Amniotic epithelial cell (primary cell): ENCODE results near the gene DNAL4.
A peak's percentile ranks its signal among the peaks of the same experiment; 100 is the strongest.

Experiments
- DNase-seq: peaks from one replicate; pipeline ENCODE4 v3.0.0-alpha.2; 2010; ENCODE audit warnings: low read depth

DNAL4 gene

DNA sequence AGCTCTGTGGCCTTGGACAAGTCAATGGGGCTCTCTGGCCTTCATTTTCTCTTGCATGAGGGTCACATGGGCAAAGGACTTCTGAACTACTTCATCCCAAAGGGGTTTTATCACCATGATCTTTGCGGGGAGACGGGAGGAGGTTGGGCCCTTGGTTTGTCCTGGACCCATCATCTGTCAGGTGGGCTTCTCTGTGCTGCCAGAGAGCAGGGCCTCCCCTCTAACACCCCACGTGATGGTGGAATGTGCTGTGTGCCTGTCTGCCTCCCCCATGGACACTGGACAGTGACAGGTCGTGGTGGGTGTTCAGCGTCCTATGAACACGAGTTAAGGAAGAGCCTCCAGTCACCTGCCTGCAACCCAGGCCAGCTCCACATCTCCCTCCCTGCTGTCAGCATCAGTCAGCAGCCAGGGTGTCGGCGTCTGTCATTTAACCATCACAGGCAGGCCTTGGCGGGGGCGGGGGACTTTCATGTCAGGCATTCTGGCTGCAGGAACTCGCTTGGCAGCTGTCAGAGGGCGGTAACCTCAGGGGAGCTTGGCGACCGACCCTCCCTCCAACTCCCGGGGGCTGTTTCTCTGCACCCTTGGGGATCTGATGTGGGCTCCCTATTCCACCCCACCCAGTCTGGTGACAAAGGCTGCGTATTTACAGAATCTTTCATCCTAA lies 35.5 kb downstream of the DNAL4 start:
- DNase-seq = no peak

DNA sequence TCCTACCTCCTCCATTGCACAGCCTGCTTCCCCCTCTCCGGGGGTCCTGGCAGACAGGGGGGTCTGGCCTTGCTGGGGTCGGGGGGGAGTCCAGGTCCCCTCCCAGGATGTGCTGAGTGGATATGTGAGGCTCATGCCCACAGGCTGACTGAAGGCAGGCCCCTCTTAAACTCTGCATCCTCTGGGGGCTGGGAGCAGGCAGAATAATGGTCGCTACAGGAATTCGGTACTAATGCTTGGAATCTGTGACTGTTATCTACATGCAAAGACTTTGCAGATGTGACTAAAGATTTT lies 36.5 kb downstream of the DNAL4 start:
- no peak for DNase-seq

DNA sequence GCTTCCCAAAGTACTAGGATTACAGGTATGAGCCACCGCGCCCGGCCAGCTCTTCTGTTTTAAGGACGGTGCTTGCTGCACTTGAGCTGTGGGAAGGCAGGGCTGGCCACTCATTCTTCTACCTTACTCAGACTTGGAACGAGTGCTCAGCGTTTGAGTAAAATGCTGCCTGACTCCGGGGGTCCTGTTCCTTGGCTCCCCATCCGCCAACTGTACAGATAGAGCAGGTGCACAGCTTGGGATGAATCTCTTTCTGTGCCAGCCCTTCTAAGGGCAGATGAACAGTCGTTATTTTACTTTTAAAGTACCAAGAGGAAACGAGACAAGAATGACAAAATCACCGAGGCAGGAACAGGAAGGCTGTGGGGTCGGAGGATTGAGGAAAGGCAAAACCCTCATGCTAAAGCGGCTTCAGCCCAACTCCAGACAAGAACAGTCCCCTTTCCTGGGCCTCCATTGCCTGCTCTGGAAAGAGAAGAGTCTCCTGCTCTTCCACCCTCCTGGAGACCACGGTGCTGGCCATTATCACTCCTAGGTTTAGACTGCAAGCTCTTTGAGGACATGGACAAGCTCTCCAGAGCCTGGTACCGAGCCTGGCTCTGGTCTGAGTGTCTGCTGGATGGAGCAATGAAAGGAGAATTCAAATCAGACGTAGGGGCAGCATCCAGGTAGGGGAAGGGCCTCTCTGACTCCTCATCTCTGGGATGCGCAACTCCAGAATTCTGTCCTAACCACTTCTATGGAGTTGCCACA lies 37.1 kb downstream of the DNAL4 start:
- DNase-seq = no peak

DNA sequence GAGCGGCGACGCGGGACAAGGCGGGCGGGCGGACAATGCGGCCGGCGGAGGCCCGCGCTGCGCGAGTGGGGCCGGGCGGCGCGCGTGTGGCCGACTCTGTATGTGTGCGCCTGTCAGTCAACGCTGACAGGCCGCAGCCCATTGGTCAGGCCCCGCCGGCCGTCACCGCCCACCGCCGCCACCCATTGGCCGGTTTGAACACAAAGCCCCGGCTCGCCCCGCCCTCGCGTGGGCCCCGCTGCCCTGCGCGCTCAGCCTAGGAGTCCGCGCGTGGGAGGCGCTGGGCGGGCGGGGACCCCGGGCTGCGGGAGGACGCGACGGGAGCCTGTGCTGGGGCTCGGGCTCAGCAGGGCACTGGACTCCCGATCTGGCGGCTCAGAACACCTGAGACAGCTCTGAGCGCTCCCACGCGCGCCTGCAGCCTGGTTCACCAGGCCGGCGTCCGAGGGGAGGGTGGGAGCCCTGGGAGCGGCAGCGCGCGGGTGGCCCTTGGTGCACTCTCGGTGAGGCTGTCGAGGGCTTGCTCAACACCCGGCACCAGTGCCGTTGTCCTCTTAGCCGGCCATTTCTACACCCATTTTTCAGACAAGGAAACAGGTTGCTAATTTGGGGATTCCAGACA lies 37.9 kb downstream of the DNAL4 start, which contains the start of gene SUN2:
TSS of gene SUN2 (minus strand) at position 88 of the 622 bp plus-strand sequence. CDS start 3,370 bp downstream, outside the sequence.
- DNase-seq = peak; percentile 80

DNA sequence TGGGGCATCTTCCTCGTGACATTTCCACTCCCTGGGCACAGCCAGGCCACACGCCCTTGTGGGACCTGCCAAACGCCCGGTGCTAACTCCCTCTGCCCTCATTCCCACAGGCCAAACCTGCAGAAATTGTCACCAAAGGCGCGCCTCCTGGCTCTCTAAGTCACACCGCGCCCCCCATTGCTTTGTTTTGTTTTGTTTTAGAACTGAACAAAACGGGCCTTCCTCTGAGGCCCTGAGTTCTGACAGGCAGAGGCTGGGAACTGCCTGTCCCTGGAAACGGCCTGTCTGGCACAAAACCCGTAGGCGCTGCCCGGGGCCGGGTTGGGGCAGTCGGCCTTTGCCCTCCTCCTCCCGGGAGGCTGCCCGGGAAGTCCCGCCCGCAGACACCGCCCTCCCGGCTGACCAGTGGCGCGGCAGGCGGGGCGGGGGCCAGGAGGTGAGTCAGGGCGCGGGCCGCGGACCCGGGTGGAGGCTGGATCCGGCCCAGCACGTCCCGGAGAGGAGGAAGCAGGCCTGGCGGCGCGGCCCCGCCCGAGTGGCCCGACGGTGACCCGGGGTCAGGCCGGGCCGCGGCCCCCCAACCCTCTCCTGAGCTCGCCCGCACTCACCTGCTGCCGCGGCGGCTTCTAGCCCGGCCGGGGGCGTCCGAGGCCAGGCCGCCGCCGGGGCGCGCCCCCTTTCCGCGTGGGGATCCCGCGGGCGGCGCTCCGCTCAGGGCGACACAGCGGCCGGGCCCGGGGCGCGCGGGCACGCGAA lies 38.6 kb downstream of the DNAL4 start:
- peak; percentile 77 for DNase-seq

DNA sequence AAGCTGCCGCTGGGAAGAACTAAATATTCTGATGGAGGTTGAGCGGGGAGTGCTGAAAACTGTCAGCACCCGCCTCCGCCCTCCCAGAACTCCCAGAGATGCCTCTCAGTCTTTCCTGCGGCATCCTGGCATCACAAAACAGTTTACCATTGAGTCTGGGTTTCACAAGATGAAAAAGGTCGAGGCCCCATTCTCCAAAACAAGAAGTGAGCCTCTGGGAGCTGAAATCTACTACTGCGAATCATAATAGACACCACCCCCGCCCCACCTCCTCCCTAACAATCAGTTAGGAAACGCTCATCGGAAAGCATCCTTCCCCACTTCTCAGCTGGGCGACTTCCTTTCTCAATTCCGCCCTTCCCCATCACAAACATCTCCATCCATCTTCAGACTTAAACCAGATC lies 39.2 kb downstream of the DNAL4 start:
- DNase-seq = peak; percentile 58

DNA sequence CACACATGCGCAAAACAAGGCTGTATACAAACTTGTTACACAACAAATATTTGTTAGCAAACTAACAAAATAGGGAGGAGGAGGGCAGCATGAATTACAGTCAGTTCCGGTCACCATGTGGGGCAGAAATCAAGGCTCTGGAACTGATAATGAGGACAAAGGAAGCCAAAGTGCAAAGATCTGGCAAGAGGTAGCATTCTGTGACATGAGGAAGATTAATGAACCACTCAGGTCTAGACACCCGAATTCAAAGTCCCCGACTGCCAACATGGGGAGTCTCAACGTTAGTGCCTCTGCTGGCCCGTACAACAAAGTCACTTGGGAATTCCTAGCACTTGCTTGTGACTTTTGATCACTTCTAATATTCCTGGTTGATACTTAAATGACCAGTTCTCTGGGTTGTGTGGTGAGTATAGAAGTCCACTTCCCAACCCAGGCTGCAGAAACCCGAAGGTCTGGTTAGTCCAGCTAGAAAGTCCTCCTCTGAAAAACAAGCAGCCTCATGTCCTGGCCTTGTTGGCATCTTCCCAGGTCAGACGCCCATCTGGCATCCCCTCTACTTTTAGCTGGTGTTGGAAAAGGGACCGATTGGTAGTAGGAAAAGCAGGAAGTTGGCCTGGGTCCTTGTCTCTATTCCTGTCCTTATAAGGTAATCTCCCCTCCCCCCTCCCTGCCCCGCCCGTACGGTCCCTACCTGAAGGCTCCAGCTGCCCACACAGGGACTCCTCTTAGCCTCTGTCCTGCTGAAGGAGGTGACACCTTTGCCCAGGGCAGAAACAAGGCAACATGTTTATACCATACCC lies 39.8 kb downstream of the DNAL4 start:
- DNase-seq = peak; percentile 35

DNA sequence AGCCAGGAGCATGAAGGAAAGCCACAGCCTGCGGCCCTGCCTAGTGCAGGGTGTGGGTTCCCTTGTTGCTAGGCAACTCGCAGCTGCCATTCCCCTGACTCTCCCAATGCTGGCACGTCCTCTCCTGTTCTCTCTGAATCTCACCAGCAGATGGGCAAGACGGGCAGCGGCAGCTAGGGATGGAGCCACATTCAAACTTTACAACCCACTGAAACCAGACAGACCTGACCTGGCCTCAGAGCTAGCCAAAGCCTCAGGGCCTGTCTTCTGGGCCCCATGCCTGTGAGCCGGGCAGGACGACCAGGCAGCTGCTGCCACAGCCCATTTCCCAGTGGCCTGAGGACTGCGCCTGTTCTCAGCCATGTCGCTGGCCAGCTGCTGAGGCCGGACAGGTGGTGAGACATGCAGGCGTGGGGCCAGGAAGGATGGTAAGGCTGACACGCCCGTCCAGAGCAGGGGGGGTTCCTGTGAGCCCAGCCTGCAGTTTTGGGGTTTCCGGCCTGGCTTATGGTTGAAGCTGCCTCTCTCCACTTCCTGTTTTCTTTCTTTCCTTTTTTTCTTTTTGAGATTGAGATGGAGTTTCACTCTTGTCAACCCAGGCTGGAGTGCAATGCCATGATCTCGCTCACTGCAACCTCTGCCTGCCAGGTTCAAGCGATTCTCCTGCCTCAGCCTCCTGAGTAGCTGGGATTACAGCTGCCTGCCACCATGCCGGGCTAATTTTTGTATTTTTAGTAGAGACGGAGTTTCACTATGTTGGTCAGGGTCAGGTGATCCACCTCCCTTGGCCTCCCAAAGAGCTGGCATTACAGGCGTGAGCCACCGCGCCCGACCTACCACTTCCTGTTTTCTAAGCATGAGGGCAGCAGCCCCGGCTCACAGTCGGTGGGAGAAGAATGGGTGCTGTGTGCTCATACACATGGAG lies 42.3 kb downstream of the DNAL4 start:
- no peak for DNase-seq

DNA sequence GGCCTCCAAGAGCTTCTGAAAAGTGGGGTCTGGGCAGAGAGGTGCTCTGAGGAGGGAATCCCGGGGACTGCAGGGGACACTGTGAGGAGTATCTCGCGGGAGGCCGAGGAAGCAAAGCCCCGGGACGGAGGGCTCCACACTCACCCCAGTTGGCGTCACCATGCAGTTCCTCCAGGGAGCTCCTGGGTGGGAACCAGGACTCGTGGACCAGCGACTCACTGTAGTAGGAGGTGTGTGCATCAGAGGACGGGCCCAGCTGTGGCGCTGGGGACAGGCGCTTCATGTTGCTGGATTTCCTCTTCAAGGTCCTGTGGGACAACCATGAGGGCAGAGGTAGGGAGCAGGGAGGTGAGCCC lies 42.9 kb downstream of the DNAL4 start:
- DNase-seq = no peak

DNA sequence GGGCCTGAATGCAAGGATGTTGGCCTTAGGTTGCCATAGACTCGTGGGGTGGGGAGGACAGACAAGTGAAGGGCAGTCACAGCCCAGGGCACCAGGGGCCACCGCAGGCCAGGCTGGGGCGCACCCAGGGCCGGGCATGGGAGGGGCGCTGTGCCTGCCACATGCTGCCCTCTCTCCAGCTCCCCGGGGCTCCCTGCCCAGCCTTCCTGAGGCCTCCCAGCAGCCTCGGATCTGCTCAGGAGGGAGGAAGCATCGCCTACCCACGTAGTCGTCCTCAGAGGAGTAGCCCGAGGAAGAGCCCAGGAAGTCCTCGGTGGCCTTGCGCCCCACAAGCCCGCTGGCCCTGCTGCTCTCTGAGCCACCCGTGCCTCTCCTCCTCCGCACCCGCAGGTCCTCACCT lies 43.3 kb downstream of the DNAL4 start:
- DNase-seq = no peak

DNA sequence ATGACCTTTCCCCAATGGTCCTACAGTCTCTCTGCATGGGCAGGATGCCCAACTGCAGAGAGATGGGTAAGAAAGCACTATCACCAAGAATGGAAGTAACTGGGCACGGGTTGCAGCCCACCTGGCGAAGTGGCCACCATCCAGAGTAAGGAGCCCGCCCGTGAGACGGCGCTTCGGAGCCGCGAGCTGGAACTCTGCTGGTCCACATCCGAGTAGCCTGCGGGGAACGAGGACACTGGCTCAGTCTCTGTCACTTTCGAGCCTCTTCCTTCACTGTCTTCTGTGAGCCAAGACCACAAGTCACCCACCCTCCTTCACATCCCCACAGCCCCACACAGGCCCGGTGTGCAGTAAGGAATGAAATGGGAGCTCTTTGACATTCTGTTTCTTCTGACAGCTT lies 43.8 kb downstream of the DNAL4 start:
- DNase-seq = no peak

DNA sequence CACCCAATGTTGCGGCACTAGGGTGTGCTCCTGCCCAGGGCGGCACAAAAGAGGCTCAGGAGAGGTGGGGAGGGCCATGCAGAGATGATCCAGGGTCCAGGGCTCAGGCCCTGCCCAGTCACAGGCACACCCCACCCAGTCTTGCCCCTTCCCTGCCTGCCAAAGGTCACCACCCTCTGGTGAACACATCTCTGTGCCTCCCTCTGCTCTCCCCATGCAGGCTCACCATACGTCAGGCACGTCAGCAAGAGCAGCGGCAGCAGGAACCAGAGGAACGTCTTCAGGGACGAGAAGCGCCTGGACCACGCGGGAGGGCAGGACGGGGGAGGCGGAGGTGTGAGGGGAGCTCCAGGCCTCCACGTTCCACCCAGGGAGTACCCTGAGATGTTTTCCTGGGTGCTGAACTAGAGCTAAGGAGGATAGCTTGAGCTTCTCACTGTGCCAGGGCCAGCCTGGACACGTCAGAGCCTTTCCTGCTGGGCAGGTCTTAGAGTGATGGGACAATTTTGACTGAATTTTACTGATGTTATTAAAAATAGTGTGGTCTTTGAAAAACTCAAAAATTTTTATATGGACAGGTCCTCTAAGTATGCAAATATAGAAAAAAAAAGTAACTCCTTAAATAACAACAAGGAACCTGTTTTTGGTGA lies 45.3 kb downstream of the DNAL4 start:
- DNase-seq = no peak

DNA sequence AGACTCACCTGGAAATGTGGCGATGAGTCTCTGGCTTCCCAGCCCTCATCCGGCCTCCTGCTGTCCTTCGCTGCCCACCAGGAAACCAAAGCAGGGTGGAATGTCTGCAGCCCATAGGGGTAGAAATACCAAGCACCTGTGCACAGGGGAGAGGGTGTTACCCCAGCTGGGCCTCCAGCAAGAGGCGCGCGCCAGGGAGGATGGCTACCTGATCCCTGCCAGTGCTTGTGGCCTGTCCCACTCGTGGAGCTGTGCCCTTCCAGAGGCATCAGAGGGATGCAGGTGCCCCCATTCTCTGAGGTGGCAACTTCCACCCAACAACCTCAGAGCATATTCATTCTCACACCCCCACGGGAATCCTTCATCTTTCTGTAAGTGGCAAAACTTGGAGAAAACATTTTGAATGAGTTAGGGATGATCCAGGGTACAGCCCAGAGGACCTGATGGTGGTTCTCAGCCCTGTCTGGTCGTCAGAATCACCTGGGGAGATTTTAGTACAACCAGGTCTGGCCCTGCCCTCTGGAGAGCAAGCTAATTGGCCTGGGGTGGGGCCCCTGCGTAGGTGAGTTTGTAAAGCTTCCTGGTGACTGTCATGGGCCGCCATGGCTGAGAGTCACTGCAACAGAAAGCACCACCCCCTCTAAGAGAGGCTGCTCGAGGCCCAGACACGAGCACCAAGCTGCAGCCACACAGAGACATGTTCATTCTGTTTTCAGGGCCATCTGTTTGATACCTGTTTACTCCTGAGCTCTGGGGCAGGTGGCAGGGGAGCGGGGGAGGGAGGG lies 48.1 kb downstream of the DNAL4 start:
- DNase-seq = no peak

DNA sequence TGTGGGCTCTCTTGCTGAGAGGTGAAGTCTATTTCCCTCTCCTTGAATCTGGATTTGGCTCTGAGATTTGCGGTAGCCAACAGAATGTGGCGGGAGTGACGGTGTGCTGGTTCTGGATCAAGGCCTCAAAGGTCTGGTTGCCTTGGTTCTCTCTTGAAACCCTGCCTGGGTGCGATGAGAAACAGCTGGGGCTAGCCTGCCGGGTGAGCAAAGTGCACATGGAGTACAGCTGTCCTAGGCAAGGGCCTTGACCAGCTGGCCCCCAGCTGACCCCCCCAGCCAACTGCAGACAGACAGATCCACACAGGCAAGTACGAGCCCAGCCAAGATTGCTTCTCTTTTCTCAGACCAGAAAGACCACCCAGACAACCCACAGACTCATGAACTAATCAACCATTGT lies 49.0 kb downstream of the DNAL4 start:
- no peak for DNase-seq

DNA sequence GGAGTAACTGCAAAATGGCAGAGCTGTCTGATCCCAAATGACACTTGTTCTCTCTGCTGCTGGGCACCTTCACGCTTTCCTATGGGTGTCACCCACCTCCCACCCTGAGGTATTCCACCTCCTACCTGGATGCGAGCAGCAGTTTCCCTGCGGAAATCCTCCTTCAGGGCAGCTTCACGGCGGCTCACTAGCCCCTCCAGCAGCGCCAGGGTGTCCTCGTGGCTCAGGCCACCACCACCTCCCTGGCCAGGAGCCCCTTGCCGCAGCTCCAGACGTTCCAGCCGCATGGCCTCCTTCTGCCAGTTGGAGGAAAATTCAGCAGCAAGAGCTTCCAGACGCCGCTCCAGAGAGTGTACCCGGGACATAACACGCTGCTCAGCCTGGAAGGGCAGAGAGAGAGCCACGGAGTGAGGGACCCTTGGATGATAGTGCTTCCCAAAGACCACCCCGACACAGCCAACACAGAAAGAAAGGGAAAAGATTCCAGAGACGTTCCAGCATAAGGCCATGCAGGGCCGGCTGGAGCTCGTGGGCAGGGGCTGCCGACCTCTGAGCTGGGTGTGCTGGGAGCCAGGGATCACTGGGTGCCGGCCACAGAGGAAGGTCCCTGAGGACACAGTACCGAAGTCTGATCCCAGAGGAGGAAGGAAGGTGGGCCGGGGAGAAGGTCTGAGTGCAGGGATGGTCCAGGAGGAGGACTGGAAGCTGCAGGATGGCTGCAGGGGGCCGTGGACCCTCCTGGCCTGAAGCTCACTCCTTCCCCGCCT lies 51.6 kb downstream of the DNAL4 start:
- DNase-seq = no peak

DNA sequence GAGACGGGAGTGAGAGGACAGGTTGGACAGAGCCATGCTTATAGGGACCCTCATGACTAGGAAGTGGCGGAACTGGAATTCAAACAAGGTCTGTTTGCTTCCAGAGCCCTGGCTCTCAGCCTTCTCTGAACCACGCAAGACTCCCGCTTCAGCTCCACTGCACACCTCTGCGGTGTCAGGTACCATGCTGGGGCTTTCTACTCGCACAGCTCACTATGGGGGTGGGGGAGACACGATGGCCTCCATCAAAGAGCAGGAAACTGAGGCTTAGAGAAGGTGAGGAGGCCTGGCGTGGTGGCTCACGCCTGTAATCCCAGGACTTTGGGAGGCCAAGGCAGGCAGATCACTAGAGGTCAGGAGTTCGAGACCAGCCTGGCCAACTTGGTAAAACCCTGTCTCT lies 52.4 kb downstream of the DNAL4 start:
- DNase-seq = no peak

DNA sequence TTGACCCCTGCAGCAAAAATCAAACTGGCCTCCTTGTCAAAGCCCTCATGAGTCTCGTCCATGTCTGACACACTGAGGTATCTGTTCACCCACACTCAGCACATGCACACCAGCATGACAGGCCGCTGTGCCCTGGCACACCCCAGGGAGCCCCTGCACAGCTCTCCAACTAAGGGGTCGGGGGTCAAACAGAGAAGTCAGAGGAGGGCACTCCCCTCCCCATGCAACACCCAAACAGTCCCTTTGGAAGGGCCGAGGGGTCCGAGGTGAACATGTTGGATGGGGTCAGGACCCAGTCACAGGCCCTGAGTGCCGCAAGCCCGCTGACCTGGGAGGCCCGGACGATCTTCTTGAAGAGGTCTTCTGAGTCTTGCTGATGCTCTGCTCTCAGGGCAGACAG lies 52.8 kb downstream of the DNAL4 start:
- no peak for DNase-seq

DNA sequence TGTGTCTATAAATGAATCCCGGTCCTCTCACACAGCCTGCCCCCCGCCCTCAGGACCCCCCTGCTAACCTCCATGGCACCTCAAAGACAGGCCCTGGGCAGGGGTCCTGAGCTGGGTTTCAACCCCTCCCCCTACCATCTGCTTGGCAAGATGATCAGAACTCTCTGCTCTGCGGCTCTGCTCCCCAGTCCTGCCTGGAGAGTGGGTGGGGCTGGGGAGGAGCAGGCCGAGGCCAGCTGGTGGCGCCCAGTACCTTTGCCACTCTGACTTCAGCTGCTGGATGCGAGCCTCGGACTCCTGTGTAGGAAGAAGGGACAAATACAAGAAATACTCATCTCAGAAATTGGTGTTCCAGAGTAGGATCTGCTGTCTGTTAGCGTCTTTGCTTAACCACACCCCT lies 53.2 kb downstream of the DNAL4 start:
- no peak for DNase-seq
